ENCODE measurements around the gene TBL1Y.

The TBL1Y gene

DNA sequence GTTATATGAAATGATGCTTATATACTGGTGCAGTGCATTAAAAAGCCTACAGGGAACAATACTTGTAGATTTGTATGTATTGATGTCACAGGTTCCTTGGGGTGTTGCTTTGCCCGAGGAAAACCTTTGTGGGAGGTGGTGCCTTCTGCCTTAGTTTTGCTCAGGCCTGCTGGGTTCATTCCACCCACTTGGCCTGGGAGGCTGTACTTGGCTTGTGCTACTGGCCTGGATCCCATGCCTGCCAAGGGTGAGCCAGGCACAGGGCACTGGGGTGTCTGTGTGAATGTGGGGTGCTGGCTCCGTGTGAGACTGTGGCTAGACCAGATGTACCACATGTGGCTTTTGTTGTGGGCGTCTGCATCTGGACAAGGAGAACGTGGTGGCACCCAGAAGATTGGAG, 17.8 kb downstream of the TBL1Y start:
- Histone ChIP-seq H3K4me2 (ENCODE audit: low read depth, low read length, poor library complexity, severe bottlenecking) (no peak overlapping the region), H3K9me2 (replicated peaks; ENCODE audit: low read depth, low read length) (no peaks in the 10 kb centered on the region), H2AFZ (ENCODE audit: low read length) (no peak overlapping the region), H3K9ac (ENCODE audit: low read depth, low read length, poor library complexity, severe bottlenecking) (no peak overlapping the region), H3K79me2 (ENCODE audit: insufficient read depth, low read length) (no peaks in the 10 kb centered on the region), H4K20me1 (ENCODE audit: insufficient read depth, low read length, poor library complexity, severe bottlenecking) (no peaks in the 10 kb centered on the region), H3K4me1 (ENCODE audit: insufficient read depth, low read length, poor library complexity, severe bottlenecking) (no peaks in the 10 kb centered on the region), H3K27me3 (ENCODE audit: insufficient read depth, low read length, poor library complexity, severe bottlenecking) (no peaks in the 10 kb centered on the region), H3K4me3 (ENCODE audit: low read length, poor library complexity, severe bottlenecking) (no peak overlapping the region), H3K9me3 (ENCODE audit: insufficient read depth, low read depth, low read length) (no peaks in the 10 kb centered on the region), H3K36me3 (ENCODE audit: insufficient read depth, low read length) (no peaks in the 10 kb centered on the region), H3F3A (ENCODE audit: low read depth) (no peaks in the 10 kb centered on the region)
- TF ChIP-seq, protein P1, sequence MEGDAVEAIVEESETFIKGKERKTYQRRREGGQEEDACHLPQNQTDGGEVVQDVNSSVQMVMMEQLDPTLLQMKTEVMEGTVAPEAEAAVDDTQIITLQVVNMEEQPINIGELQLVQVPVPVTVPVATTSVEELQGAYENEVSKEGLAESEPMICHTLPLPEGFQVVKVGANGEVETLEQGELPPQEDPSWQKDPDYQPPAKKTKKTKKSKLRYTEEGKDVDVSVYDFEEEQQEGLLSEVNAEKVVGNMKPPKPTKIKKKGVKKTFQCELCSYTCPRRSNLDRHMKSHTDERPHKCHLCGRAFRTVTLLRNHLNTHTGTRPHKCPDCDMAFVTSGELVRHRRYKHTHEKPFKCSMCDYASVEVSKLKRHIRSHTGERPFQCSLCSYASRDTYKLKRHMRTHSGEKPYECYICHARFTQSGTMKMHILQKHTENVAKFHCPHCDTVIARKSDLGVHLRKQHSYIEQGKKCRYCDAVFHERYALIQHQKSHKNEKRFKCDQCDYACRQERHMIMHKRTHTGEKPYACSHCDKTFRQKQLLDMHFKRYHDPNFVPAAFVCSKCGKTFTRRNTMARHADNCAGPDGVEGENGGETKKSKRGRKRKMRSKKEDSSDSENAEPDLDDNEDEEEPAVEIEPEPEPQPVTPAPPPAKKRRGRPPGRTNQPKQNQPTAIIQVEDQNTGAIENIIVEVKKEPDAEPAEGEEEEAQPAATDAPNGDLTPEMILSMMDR (conservative IDR thresholded peaks at IDR 0.05; ENCODE audit: low read length), result no peak
- no peak for TF ChIP-seq EZH2phosphoT487 (IDR thresholded peaks at IDR 0.05; ENCODE audit: borderline replicate concordance)

- no peaks in the 10 kb centered on the region for H3K9me3 ChIP-seq (ENCODE audit: insufficient read depth, low read depth, low read length)
- H3K9ac ChIP-seq (ENCODE audit: low read depth, low read length, poor library complexity, severe bottlenecking), result no peak overlapping the region
- no peaks in the 10 kb centered on the region for H3K9me2 ChIP-seq (replicated peaks; ENCODE audit: low read depth, low read length)
- no peak overlapping the region for H3K4me2 ChIP-seq (ENCODE audit: low read depth, low read length, poor library complexity, severe bottlenecking)
- H3K36me3 ChIP-seq (ENCODE audit: insufficient read depth, low read length), result no peaks in the 10 kb centered on the region
- H2AFZ ChIP-seq (ENCODE audit: low read length), result no peak overlapping the region
- no peaks in the 10 kb centered on the region for H4K20me1 ChIP-seq (ENCODE audit: insufficient read depth, low read length, poor library complexity, severe bottlenecking)
- no peaks in the 10 kb centered on the region for H3K4me1 ChIP-seq (ENCODE audit: insufficient read depth, low read length, poor library complexity, severe bottlenecking)
- no peaks in the 10 kb centered on the region for H3F3A ChIP-seq (ENCODE audit: low read depth)
- no peaks in the 10 kb centered on the region for H3K79me2 ChIP-seq (ENCODE audit: insufficient read depth, low read length)
- no peak for TF ChIP-seq EZH2phosphoT487 (IDR thresholded peaks at IDR 0.05; ENCODE audit: borderline replicate concordance)
- TF ChIP-seq, protein P1 (conservative IDR thresholded peaks at IDR 0.05; ENCODE audit: low read length), result no peak
- no peaks in the 10 kb centered on the region for H3K27me3 ChIP-seq (ENCODE audit: insufficient read depth, low read length, poor library complexity, severe bottlenecking)
- H3K4me3 ChIP-seq (ENCODE audit: low read length, poor library complexity, severe bottlenecking), result no peak overlapping the region
Measured at GRCh38 chrY:6929237-6929636, 18.7 kb downstream of the TBL1Y start.

GRCh38 chrY:6931779-6932396, 21.4 kb downstream of the TBL1Y start:
- Histone ChIP-seq H3K4me3 (ENCODE audit: low read length, poor library complexity, severe bottlenecking) (no peak overlapping the region), H3K27me3 (ENCODE audit: insufficient read depth, low read length, poor library complexity, severe bottlenecking) (no peaks in the 10 kb centered on the region), H3K4me2 (ENCODE audit: low read depth, low read length, poor library complexity, severe bottlenecking) (no peak overlapping the region), H3K9me2 (replicated peaks; ENCODE audit: low read depth, low read length) (no peaks in the 10 kb centered on the region), H4K20me1 (ENCODE audit: insufficient read depth, low read length, poor library complexity, severe bottlenecking) (no peaks in the 10 kb centered on the region), H3F3A (ENCODE audit: low read depth) (no peaks in the 10 kb centered on the region), H3K9ac (ENCODE audit: low read depth, low read length, poor library complexity, severe bottlenecking) (no peak overlapping the region), H3K79me2 (ENCODE audit: insufficient read depth, low read length) (no peaks in the 10 kb centered on the region), H2AFZ (ENCODE audit: low read length) (no peak overlapping the region), H3K36me3 (ENCODE audit: insufficient read depth, low read length) (no peaks in the 10 kb centered on the region), H3K9me3 (ENCODE audit: insufficient read depth, low read depth, low read length) (no peaks in the 10 kb centered on the region), H3K4me1 (ENCODE audit: insufficient read depth, low read length, poor library complexity, severe bottlenecking) (no peaks in the 10 kb centered on the region)
- no peak for TF ChIP-seq EZH2phosphoT487 (IDR thresholded peaks at IDR 0.05; ENCODE audit: borderline replicate concordance)
- TF ChIP-seq, protein P1 (conservative IDR thresholded peaks at IDR 0.05; ENCODE audit: low read length), result no peak

Measured in Loucy (cell line).